ENCODE results near the gene PPIL6.

- no peak for TF ChIP-seq CTCF (IDR thresholded peaks at IDR 0.05)
- TF ChIP-seq POLR2AphosphoS5 (IDR thresholded peaks at IDR 0.05) = no peak
Observed at GRCh38 chr6:109411034-109411433, 29.4 kb downstream of the PPIL6 start.

Data from esophagus muscularis mucosa (tissue), 3 donors.